Muscle layer of duodenum (tissue), 2 donors: ENCODE results near the gene PPP1R36.
"Not testable (repeated sequence)": the region's sequence is repeated elsewhere in the genome, so short reads cannot be mapped to it uniquely, and the experiment has no call there.

Experiments
- H3K27ac ChIP-seq: one replicate; pipeline ENCODE4 v1.7.0; 2013; ENCODE audit warnings: mild to moderate bottlenecking, low read length
- H3K27me3 ChIP-seq: one replicate; pipeline ENCODE4 v1.7.0; 2013; ENCODE audit warnings: low read depth, mild to moderate bottlenecking, control low read depth, low read length
- H3K36me3 ChIP-seq, 2 donors: one replicate each; pipeline ENCODE4 v1.7.0; 2013; ENCODE audit warnings: low read length in 2 of 2, control low read depth in 1 of 2, mild to moderate bottlenecking in 1 of 2; ENCODE audit not compliant: insufficient read depth in 2 of 2, control insufficient read depth in 1 of 2
- H3K4me1 ChIP-seq, 2 donors: one replicate each; pipeline ENCODE4 v1.7.0; 2013; ENCODE audit warnings: low read length in 2 of 2, mild to moderate bottlenecking in 2 of 2, control low read depth in 1 of 2, moderate library complexity in 1 of 2; ENCODE audit not compliant: insufficient read depth in 2 of 2, control insufficient read depth in 1 of 2
- H3K4me3 ChIP-seq, 2 donors: one replicate each; pipeline ENCODE4 v1.7.0; 2013; ENCODE audit warnings: low read length in 2 of 2, low read depth in 1 of 2, mild to moderate bottlenecking in 1 of 2
- H3K9me3 ChIP-seq, 2 donors: one replicate each; pipeline ENCODE4 v1.7.0; 2013; ENCODE audit warnings: low read length in 2 of 2, control low read depth in 1 of 2, mild to moderate bottlenecking in 1 of 2; ENCODE audit not compliant: control insufficient read depth in 1 of 2
- donor health status: healthy.

PPP1R36 gene

DNA sequence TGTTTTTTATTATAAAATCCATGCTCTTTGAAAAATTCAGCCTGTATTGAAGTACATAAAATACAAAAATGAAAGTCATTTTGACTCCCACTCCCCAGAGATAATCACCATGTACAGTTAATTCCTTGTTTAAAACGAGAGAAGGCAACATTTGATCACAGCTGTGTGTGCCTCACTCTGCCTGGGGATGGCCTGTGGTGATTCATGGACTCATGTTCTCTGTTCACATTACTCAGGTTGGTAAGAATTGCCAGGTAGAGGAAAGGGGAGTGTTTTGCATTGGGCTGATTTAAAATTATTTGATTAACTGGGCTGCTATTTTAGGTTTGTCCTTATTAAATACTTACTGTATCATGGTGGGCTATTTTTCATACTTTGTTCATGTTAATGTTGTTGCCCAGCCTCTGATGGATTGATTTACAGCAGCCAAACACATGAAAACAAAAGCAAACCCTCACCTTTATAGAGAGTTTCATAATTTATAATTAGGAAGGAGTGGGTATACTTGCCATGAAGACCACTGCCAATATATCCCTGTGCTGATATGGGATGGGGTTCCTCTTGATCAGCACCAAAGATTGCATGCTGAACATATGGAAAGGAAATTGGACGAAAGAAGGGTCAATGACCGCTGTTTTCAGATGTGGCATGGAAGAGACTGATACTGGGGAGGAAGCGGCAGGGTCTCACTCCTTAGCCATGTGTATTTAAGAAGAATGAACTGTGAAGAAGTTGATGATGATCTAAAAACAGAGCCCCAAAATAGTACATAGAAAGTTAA, 42.2 kb upstream of the PPP1R36 start:
- Histone ChIP-seq H3K4me3 (no peak overlapping the region), H3K27ac (peak overlapping the region; percentile 50), H3K4me1 (peaks cover 23 to 34% of the 10 kb centered on the region in 2 donors), H3K9me3 (no peaks in the 10 kb centered on the region), H3K27me3 (no peaks in the 10 kb centered on the region), H3K36me3 (peaks cover 0 to 8% of the 10 kb centered on the region in 2 donors)

DNA sequence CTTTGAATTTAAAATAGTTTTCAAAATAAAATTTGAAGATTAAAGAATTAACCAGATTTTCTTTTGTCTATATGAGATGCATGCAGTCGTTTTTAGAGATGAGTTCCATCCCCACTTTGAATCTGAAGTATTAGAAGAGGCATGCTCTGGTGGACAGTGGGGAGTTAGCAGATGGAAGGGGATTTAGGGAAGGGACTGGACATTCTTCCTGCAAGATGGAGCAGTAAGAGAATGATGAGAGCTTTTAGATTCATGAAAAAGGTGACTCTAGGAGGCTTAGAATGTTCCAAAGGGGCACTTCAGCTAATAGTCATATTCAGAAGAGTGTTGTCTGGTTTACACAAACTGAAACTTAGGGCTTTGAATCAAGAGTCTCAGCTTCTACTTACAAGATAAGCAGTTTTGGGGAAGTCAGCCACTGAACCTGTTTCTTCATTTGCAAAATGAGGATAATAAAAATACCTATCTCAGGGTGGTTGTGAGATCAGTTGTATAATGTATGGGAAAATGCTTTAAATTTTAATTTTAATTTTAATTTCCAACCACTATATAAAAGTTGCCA, 41.5 kb upstream of the PPP1R36 start:
- no peak overlapping the region for H3K4me3 ChIP-seq
- H3K4me1 ChIP-seq: peaks cover 23 to 30% of the 10 kb centered on the region in 2 donors
- H3K9me3 ChIP-seq: no peaks in the 10 kb centered on the region
- H3K27ac ChIP-seq: no peak overlapping the region
- H3K36me3 ChIP-seq: peaks cover 0 to 8% of the 10 kb centered on the region in 2 donors
- H3K27me3 ChIP-seq: no peaks in the 10 kb centered on the region

DNA sequence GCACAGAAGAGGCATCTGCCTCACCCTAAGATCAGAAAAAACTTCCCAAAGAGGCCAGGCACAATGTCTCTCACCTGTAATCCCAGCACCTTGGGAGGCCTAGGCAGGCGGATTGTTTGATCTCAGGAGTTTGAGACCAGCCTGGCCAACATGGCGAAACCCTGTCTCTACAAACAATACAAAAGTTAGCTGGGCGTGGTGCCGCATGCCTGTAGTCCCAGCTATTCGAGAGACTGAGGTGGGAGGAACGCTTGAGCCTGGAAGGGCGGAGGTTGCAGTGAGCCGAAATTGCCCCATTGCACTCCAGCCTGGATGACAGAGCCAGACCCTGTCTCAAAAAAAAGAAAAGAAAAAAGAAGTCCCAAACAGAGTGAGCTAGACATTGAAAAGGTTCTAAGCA, 40.7 kb upstream of the PPP1R36 start:
- Histone ChIP-seq H3K36me3 (peaks cover 0 to 4% of the 10 kb centered on the region in 2 donors), H3K27ac (no peak overlapping the region), H3K9me3 (no peaks in the 10 kb centered on the region), H3K27me3 (no peaks in the 10 kb centered on the region), H3K4me3 (no peak overlapping the region), H3K4me1 (peaks cover 23 to 30% of the 10 kb centered on the region in 2 donors)

DNA sequence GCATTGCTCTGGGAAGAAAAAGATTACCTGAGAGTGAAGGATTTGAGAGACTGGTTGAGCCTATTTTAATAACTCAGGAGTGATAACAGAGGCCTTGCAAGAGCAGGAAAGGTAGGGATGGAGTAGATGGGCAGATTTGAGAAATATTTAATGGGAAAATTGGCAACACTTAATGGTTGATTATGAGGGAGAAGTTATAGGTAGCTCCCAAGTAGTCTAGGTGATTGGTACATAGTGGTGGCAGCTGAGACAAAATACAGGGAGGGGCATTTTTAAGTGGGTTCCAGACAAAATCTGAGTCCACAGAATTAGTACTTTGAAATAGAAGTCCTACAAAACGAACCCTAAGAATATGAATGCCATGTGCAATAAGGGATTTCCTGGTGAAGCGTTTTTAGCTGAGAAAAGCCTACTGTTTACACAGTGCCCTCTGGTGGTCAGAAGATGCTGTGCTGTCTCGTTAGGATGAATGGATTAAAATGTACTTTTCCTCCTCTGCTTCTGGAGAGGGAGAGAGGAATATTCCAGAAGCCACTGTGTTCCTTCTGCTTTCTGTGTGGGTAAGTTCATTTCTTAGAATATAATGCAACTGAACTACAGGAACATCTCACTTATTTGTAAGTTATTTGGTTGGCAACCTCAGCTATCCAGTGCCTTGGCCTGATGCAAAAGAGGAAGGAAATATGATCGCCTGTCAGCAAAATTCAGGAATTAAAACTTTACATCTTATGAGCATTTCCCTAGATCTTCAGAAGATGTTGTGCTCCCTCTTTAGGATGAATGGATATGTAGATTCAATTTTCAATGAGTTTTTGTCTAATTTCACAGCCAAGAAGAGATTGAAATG, 38.7 kb upstream of the PPP1R36 start:
- Histone ChIP-seq H3K27me3 (no peaks in the 10 kb centered on the region), H3K4me1 (peaks cover 23 to 27% of the 10 kb centered on the region in 2 donors), H3K4me3 (no peak overlapping the region), H3K36me3 (no peaks in the 10 kb centered on the region), H3K27ac (peak overlapping the region; percentile 29), H3K9me3 (no peaks in the 10 kb centered on the region)

DNA sequence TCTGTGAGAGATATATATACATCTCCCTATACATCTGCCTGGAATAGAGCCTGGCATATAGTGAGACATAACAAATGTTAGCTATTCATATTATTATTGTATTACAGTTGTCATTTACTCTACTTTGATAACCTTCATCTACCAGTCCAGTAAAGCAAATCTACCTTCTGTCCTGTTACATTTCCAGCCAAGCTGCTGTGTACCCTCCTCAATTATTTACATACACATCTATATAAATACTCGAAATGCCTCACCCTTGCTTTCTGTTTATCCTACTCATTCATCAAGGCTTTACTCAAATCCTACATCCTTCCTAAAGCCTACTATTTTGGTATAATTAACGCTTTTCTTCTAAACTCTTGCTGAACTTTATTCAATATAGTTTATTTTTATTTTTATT, 36.5 kb upstream of the PPP1R36 start:
- H3K27me3 ChIP-seq: no peaks in the 10 kb centered on the region
- H3K27ac ChIP-seq: no peak overlapping the region
- no peaks in the 10 kb centered on the region for H3K36me3 ChIP-seq
- H3K9me3 ChIP-seq: no peaks in the 10 kb centered on the region
- no peak overlapping the region for H3K4me3 ChIP-seq
- H3K4me1 ChIP-seq: peaks cover 10 to 14% of the 10 kb centered on the region in 2 donors

DNA sequence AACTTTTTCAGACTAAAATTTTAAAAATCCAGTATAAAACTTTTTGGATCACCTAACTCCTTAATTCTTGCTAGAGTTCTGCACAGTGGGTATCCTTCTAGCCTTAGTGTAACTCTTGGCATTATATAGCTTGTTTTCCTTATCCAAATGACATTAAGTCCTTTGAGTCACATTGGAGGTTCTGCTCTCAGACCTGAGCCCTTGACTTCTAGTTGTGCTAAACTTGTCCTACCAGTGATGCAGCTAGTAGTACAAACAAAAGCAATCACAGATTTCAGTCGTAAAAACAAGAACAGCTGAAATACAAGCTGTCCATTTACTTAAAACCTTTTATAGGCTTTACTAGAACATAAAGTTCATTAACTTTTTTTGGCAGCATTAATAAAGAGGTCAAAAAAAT, 34.7 kb upstream of the PPP1R36 start:
- H3K27ac ChIP-seq: no peak overlapping the region
- H3K27me3 ChIP-seq: no peaks in the 10 kb centered on the region
- H3K4me1 ChIP-seq: peaks cover 10 to 14% of the 10 kb centered on the region in 2 donors

DNA sequence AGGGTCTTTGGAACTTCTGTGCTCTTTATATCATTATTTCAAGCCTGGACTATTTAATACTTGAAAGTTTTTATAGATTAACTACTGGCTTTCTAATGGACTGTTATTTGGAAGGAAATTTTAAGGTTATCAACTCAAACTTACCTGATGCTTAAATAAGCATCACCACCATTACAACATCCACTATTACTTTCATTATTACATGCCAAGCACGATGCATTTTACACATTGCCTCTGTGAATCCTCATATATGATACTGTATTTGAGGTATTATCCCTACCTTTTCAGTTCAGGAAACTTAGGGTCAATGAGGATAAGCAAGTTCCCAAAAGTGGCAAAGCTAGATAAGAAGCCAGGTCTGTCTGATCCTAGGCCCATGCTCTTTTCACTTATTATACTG, 32.8 kb upstream of the PPP1R36 start:
- Histone ChIP-seq H3K9me3 (no peaks in the 10 kb centered on the region), H3K4me3 (no peak overlapping the region), H3K27me3 (no peaks in the 10 kb centered on the region), H3K4me1 (no peaks in the 10 kb centered on the region), H3K36me3 (peaks cover 5 to 6% of the 10 kb centered on the region in 2 donors), H3K27ac (no peak overlapping the region)

More for the DNA sequence above, 34.7 kb upstream of the PPP1R36 start:
- Histone ChIP-seq H3K4me3 (no peak overlapping the region), H3K9me3 (no peaks in the 10 kb centered on the region), H3K36me3 (no peaks in the 10 kb centered on the region)

DNA sequence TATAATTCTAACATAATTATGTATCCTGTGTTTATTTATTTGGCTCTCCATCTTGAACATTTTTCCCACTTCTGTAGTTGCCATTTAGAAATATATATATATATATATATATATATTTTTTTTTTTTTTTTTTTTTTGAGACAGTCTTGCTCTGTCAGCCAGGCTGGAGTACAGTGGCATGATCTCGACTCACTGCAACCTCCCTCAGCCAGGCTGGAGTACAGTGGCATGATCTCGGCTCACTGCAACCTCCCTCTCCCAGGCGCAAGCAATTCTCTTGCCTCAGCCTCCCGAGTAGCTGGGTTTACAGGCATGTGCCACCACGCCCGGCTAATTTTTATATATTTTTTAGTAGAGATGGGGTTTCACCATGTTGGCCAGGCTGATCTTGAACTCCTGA, 32.1 kb upstream of the PPP1R36 start:
- H3K4me1 ChIP-seq, H3K9me3 ChIP-seq, H3K27ac ChIP-seq, H3K4me3 ChIP-seq, H3K27me3 ChIP-seq: not testable (repeated sequence)
- H3K36me3 ChIP-seq: peaks cover 11 to 13% of the 10 kb centered on the region in 2 donors

DNA sequence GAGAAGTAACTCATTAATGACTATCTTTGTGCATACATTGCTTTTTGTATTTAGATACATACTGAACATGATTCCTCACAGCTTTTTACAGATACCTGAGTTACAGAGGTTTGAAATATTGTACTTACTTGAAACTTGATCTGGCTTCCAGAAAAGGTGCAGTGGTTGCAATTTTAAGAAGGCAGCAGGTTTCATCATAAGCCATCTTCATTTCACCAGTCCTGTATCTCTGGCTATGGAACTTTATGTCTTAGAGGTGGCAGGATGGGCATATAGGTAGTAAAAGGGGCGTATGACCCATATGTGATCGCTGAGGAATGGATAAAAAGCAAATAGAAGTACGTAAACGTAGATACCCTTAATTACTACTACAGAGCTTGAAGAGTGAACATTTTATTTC, 31.5 kb upstream of the PPP1R36 start:
- no peak overlapping the region for H3K27ac ChIP-seq
- H3K27me3 ChIP-seq: no peaks in the 10 kb centered on the region
- no peaks in the 10 kb centered on the region for H3K9me3 ChIP-seq
- H3K4me1 ChIP-seq: no peaks in the 10 kb centered on the region
- no peak overlapping the region for H3K4me3 ChIP-seq
- H3K36me3 ChIP-seq: peaks cover 17 to 19% of the 10 kb centered on the region in 2 donors

DNA sequence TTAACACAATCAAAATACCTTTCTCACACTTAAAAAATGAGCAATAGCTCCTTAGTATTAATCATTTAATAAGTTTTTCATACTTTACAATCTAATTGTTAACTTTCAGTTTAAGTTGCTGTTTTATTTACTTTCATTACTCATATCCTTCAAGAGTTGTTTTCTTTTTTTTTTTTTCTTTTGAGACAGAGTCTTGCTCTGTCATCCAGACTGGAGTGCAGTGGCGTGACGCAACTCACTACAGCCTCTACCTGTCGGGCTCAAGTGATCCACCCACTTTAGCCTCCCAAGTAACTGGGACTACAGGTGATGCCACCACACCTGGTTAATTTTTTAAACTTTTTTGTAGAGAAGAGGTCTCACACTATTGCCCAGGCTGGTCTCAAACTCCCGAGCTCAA, 29.1 kb upstream of the PPP1R36 start:
- Histone ChIP-seq H3K4me1 (no peaks in the 10 kb centered on the region), H3K36me3 (peaks cover 20 to 22% of the 10 kb centered on the region in 2 donors), H3K27me3 (no peaks in the 10 kb centered on the region), H3K27ac (no peak overlapping the region), H3K9me3 (no peaks in the 10 kb centered on the region), H3K4me3 (no peak overlapping the region)

DNA sequence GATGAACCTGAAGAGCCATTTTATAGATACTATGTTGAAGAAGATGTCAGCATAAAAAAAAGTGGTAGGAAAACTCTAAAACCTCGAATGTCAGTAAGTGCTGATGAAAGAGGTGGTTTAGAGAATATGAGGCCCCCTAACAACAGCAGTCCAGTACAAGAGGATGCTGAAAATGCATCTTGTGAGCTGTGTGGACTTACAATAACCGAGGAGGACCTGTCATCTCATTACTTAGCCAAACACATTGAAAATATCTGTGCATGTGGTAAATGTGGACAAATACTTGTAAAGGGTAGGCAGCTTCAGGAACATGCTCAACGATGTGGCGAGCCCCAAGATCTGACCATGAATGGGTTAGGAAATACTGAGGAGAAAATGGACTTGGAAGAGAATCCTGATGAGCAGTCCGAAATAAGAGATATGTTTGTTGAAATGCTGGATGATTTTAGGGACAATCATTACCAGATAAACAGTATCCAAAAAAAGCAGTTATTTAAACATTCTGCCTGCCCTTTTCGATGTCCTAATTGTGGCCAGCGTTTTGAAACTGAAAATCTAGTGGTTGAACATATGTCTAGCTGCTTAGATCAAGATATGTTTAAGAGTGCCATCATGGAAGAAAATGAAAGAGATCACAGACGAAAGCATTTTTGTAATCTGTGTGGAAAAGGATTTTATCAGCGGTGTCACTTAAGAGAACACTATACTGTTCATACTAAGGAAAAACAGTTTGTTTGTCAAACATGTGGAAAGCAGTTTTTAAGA, 27.0 kb upstream of the PPP1R36 start:
- Histone ChIP-seq H3K4me1 (no peaks in the 10 kb centered on the region), H3K27me3 (no peaks in the 10 kb centered on the region), H3K36me3 (peaks cover 20 to 22% of the 10 kb centered on the region in 2 donors), H3K4me3 (no peak overlapping the region), H3K27ac (no peak overlapping the region), H3K9me3 (no peaks in the 10 kb centered on the region)
